H1 (cell line): Measurements from ENCODE around the gene OSTN. TPM values are rescaled to one million over a fixed set of nuclear protein-coding genes. Genes with fewer than 3 reads are reported as not detected.

ENCODE experiments used
- CTCF ChIA-PET: fragments of 300-600 bp; sonication (Branson Sonifier 250); formaldehyde crosslinking; loops from one replicate; lab custom pipeline; 2021; ENCODE audit not compliant: partially characterized antibody; lab: Charles Lee
- POLR2A ChIA-PET: fragments of 300-600 bp; sonication (Branson Sonifier 250); formaldehyde crosslinking; loops from one replicate; lab custom pipeline; 2021; ENCODE audit warnings: inconsistent platforms; ENCODE audit not compliant: partially characterized antibody; lab: Charles Lee
- DNase-seq, 2 experiments: peaks; one replicate each; pipeline versions ENCODE4 v3.0.0 to v3.0.0-alpha.2; 2010 to 2022; ENCODE audit warnings: low spot score in 2 of 2, low read depth in 1 of 2, mixed read lengths in 1 of 2
- FAIRE-seq: peaks from 2 replicates; lab custom pipeline; 2011; peaks lifted over from hg19 to GRCh38; lab: Jason Lieb, UNC
- H2AFZ ChIP-seq: 2 replicates; pipeline ENCODE4 v1.8.1; 2012; ENCODE audit warnings: low read length, inconsistent platforms
- H2AK5ac ChIP-seq: 2 replicates; pipeline ENCODE4 v1.6.1; 2013; ENCODE audit warnings: low read depth, low read length
- H2BK120ac ChIP-seq: replicated peaks from 2 replicates; pipeline ENCODE3; 2013; ENCODE audit warnings: low read depth, low read length, inconsistent platforms
- H2BK12ac ChIP-seq: 2 replicates; pipeline ENCODE4 v1.6.1; 2013; ENCODE audit warnings: low read depth, low read length
- H2BK15ac ChIP-seq: 2 replicates; pipeline ENCODE4 v1.6.1; 2013; ENCODE audit warnings: low read length
- H2BK20ac ChIP-seq: 2 replicates; pipeline ENCODE4 v1.6.1; 2013; ENCODE audit warnings: low read length
- H2BK5ac ChIP-seq: 2 replicates; pipeline ENCODE4 v1.6.1; 2013; ENCODE audit warnings: low read depth, low read length
- H3K14ac ChIP-seq: 2 replicates; pipeline ENCODE4 v1.6.1; 2013; ENCODE audit warnings: inconsistent platforms; ENCODE audit not compliant: insufficient read length
- H3K18ac ChIP-seq: 2 replicates; pipeline ENCODE4 v1.6.1; 2013; ENCODE audit warnings: low read length; ENCODE audit errors: extremely low read depth
- H3K23ac ChIP-seq: 2 replicates; pipeline ENCODE4 v1.6.1; 2013; ENCODE audit warnings: inconsistent platforms; ENCODE audit not compliant: insufficient read length
- H3K23me2 ChIP-seq: 2 replicates; pipeline ENCODE4 v1.6.1; 2013; ENCODE audit warnings: low read depth, low read length
- H3K27ac ChIP-seq: 2 replicates; pipeline ENCODE4 v1.6.1; 2011; ENCODE audit warnings: low read depth, low read length, inconsistent platforms
- H3K27me3 ChIP-seq, 4 experiments: replicated peaks in 1 of 4; 1 replicate in 1 of 4; 2 replicates in 3 of 4; pipeline versions ENCODE4 v1.6.1 to v1.8.1; 2011 to 2013; ENCODE audit warnings: low read length in 3 of 4, mild to moderate bottlenecking in 3 of 4, inconsistent platforms in 2 of 4, mixed read lengths in 2 of 4, moderate library complexity in 1 of 4; ENCODE audit not compliant: control insufficient read depth in 3 of 4, insufficient read depth in 3 of 4; ENCODE audit errors: extremely low read depth in 1 of 4
- H3K36me3 ChIP-seq, 4 experiments: 2 replicates each; pipeline versions ENCODE4 v1.6.1 to v1.8.1; 2011 to 2013; ENCODE audit warnings: mild to moderate bottlenecking in 4 of 4, low read length in 3 of 4, moderate library complexity in 2 of 4, control low read depth in 1 of 4, inconsistent platforms in 1 of 4; ENCODE audit not compliant: insufficient read depth in 4 of 4, control insufficient read depth in 2 of 4
- H3K4ac ChIP-seq: replicated peaks from 2 replicates; pipeline ENCODE3; 2013; ENCODE audit warnings: low read length, low read depth, mixed read lengths, inconsistent platforms; ENCODE audit not compliant: insufficient read length
- H3K4me1 ChIP-seq, 4 experiments: replicated peaks in 1 of 4; 1 replicate in 1 of 4; 2 replicates in 3 of 4; pipeline versions ENCODE4 v1.6.1 to v1.8.1; 2011 to 2013; ENCODE audit warnings: low read length in 3 of 4, inconsistent platforms in 2 of 4, mixed read lengths in 1 of 4; ENCODE audit not compliant: insufficient read depth in 4 of 4, control insufficient read depth in 3 of 4
- H3K4me2 ChIP-seq, 2 experiments: 2 replicates each; pipeline versions ENCODE4 v1.6.1 to v1.8.1; 2011 to 2013; ENCODE audit warnings: low read depth in 2 of 2, low read length in 2 of 2, control low read depth in 1 of 2, inconsistent platforms in 1 of 2, mild to moderate bottlenecking in 1 of 2; ENCODE audit not compliant: insufficient read depth in 1 of 2
- H3K4me3 ChIP-seq, 4 experiments: fragments of 200-600, 300-600 bp in 1 of 4; sonication (generic), shearing (Covaris generic), sonication (Bioruptor Twin) in 1 of 4; 2 replicates each; pipeline versions ENCODE4 v1.5.1 to v1.8.1; 2011 to 2016; ENCODE audit warnings: low read length in 4 of 4, low read depth in 3 of 4, control low read depth in 2 of 4, inconsistent platforms in 2 of 4, mild to moderate bottlenecking in 2 of 4, mixed read lengths in 1 of 4, moderate library complexity in 1 of 4; ENCODE audit not compliant: insufficient read depth in 2 of 4; ENCODE audit errors: extremely low read depth in 1 of 4
- H3K56ac ChIP-seq: replicated peaks from 2 replicates; pipeline ENCODE3; 2013; ENCODE audit warnings: low read depth, mild to moderate bottlenecking, mixed read lengths, low read length, inconsistent platforms; ENCODE audit not compliant: insufficient read length
- H3K79me1 ChIP-seq: 2 replicates; pipeline ENCODE4 v1.6.1; 2013; ENCODE audit warnings: low read depth, low read length, control low read depth
- H3K79me2 ChIP-seq, 2 experiments: 2 replicates each; pipeline versions ENCODE4 v1.6.1 to v1.8.1; 2012 to 2013; ENCODE audit warnings: low read length in 2 of 2, mild to moderate bottlenecking in 2 of 2, inconsistent platforms in 1 of 2; ENCODE audit not compliant: insufficient read depth in 2 of 2, control insufficient read depth in 1 of 2
- H3K9ac ChIP-seq, 4 experiments: replicated peaks in 1 of 4; 1 replicate in 1 of 4; 2 replicates in 3 of 4; pipeline versions ENCODE4 v1.6.1 to v1.8.1; 2011 to 2013; ENCODE audit warnings: low read depth in 3 of 4, low read length in 3 of 4, control low read depth in 2 of 4, mild to moderate bottlenecking in 2 of 4, moderate library complexity in 2 of 4, inconsistent platforms in 1 of 4; ENCODE audit errors: extremely low read depth in 1 of 4
- H3K9me3 ChIP-seq, 2 experiments: 2 replicates each; pipeline versions ENCODE4 v1.6.1 to v1.8.1; 2012 to 2013; ENCODE audit warnings: mild to moderate bottlenecking in 2 of 2, moderate library complexity in 2 of 2, control low read depth in 1 of 2, inconsistent platforms in 1 of 2, low read depth in 1 of 2, low read length in 1 of 2, mixed read lengths in 1 of 2; ENCODE audit not compliant: insufficient read depth in 2 of 2
- H4K20me1 ChIP-seq, 2 experiments: replicated peaks in 1 of 2; 2 replicates each; pipeline versions ENCODE3 to v1.8.1; 2011 to 2013; ENCODE audit warnings: inconsistent platforms in 2 of 2, low read length in 2 of 2, mild to moderate bottlenecking in 1 of 2; ENCODE audit not compliant: insufficient read depth in 2 of 2, control insufficient read depth in 1 of 2
- H4K5ac ChIP-seq: 2 replicates; pipeline ENCODE4 v1.6.1; 2013; ENCODE audit warnings: low read length, low read depth, mixed read lengths, inconsistent platforms; ENCODE audit not compliant: insufficient read length
- H4K8ac ChIP-seq: 2 replicates; pipeline ENCODE4 v1.8.0; 2013; ENCODE audit warnings: mild to moderate bottlenecking, moderate library complexity, low read length, inconsistent platforms; ENCODE audit not compliant: insufficient read depth; ENCODE audit errors: extremely low read depth
- H4K91ac ChIP-seq: replicated peaks from 2 replicates; pipeline ENCODE3; 2013; ENCODE audit warnings: low read length, mixed read lengths, inconsistent platforms; ENCODE audit not compliant: insufficient read length
- ASH2L ChIP-seq: fragments of 200-600, 300-600 bp; sonication (generic); IDR thresholded peaks from one replicate; pipeline ENCODE4 v1.7.1; 2017; ENCODE audit warnings: low read length
- CTCF ChIP-seq, 3 experiments: IDR thresholded peaks; 1 replicate in 2 of 3; 2 replicates in 1 of 3; pipeline versions ENCODE4 v1.5.1 to v1.6.1; 2011; ENCODE audit warnings: low read length in 3 of 3, mild to moderate bottlenecking in 3 of 3, inconsistent platforms in 2 of 3, low read depth in 1 of 3, moderate library complexity in 1 of 3; ENCODE audit not compliant: insufficient read depth in 1 of 3; ENCODE audit errors: control extremely low read depth in 1 of 3
- RXRA ChIP-seq: IDR thresholded peaks from 2 replicates; pipeline ENCODE4 v1.6.1; 2011; ENCODE audit warnings: low read depth, mild to moderate bottlenecking, low read length, moderate library complexity; ENCODE audit not compliant: insufficient read depth
- SIRT6 ChIP-seq: IDR thresholded peaks from one replicate; pipeline ENCODE4 v1.7.1; 2012; ENCODE audit warnings: low read length, inconsistent platforms
- SIX5 ChIP-seq: IDR thresholded peaks from 2 replicates; pipeline ENCODE4 v1.6.1; 2011; ENCODE audit warnings: mild to moderate bottlenecking, low read depth, low read length
- WGBS, 2 experiments: shearing (Covaris generic) in 1 of 2; methylation state at CpG; one replicate each; pipeline versions ENCODE4 v1.1.6 to v1.1.7; 2013 to 2015; ENCODE audit warnings: low lambda C conversion rate in 2 of 2, mixed read lengths in 2 of 2, inconsistent platforms in 1 of 2, low coverage in 1 of 2, missing lambda C conversion rate in 1 of 2; ENCODE audit not compliant: insufficient replicate concordance in 2 of 2, insufficient coverage in 1 of 2, insufficient read length in 1 of 2; ENCODE audit errors: extremely low coverage in 1 of 2, missing lambda C conversion rate in 1 of 2; 5-methylcytosine and 5-hydroxymethylcytosine counted together
- polyA plus RNA-seq, 7 experiments: library from polyadenylated mRNA; depleted of rRNA in 3 of 7; stranded (reverse) in 5 of 7; unstranded in 2 of 7; fragments of >200 nt in 5 of 7; fragments of 200-250 nt in 2 of 7; gene quantifications; 1 replicate in 5 of 7; 2 replicates in 1 of 7; 4 replicates in 1 of 7; pipeline versions ENCODE4 v1.2.1 to v1.2.3, GENCODE V29; 2011 to 2013; ENCODE audit warnings: missing spikeins in 2 of 7, mixed read lengths in 2 of 7
- total RNA-seq: library from RNA; stranded (reverse); fragmentation: NEBNext Ultra II Directional; extraction: Animal tissue kit (Norgen Biotek cat#: 25700); gene quantifications from 2 replicates; pipeline ENCODE4 v1.2.1, GENCODE V29; 2021

Gene OSTN
- total and polyA plus RNA-seq, 2 of the 8 experiments (the other 6 are each of a cell fraction or from before 2014, with no cell fraction given) = not detected

- no peaks in the 10 kb centered on the region for H3K9me3 ChIP-seq
- no peak overlapping the region for H3K4ac ChIP-seq
- H2BK20ac ChIP-seq = no peak overlapping the region
- H3K27ac ChIP-seq = no peak overlapping the region
- no peaks in the 10 kb centered on the region for H3K79me2 ChIP-seq
- H3K4me3 ChIP-seq = no peak overlapping the region
- H2AFZ ChIP-seq = no peak overlapping the region
- no peak overlapping the region for H4K91ac ChIP-seq
- no peak overlapping the region for H2BK120ac ChIP-seq
- no peaks in the 10 kb centered on the region for H3K79me1 ChIP-seq
- no peak overlapping the region for H3K23ac ChIP-seq
- no peak overlapping the region for H3K18ac ChIP-seq
- DNase-seq (no peak), FAIRE-seq (no peak)
- H4K8ac ChIP-seq = no peak overlapping the region
- no peaks in the 10 kb centered on the region for H3K27me3 ChIP-seq
- WGBS, 2 experiments = 88% methylated on average over 2 of the region's 2 CpGs; no CpG with 5 or more reads in 1 of the 2 experiments
- no peak overlapping the region for H2AK5ac ChIP-seq
- H3K36me3 ChIP-seq = no peaks in the 10 kb centered on the region
- H4K5ac ChIP-seq = no peak overlapping the region
- no peak overlapping the region for H3K9ac ChIP-seq
- no peak overlapping the region for H2BK5ac ChIP-seq
- CTCF ChIA-PET = no interaction called here
- H2BK15ac ChIP-seq = no peak overlapping the region
- H3K14ac ChIP-seq = no peak overlapping the region
- H3K4me1 ChIP-seq = peaks cover 3 to 17% (median 15%) of the 10 kb centered on the region in 4 experiments; a peak in 5 of 7 replicates
- no peaks in the 10 kb centered on the region for H3K23me2 ChIP-seq
- no peak overlapping the region for H3K56ac ChIP-seq
- H4K20me1 ChIP-seq = no peaks in the 10 kb centered on the region
- H2BK12ac ChIP-seq = no peak overlapping the region
- POLR2A ChIA-PET = no interaction called here
- no peak overlapping the region for H3K4me2 ChIP-seq
- TF ChIP-seq SIRT6 (no peak), SIX5 (no peak), RXRA (no peak), ASH2L (no peak), CTCF (IDR thresholded peaks at IDR 0.05; ENCODE audit: control extremely low read depth in 1 of 3, insufficient read depth in 1 of 3, low read depth in 1 of 3, low read length in 3 of 3) (no peak)
Observed at GRCh38 chr3:191257286-191257685, 58.2 kb downstream of the OSTN start.
